A673 (cell line): Measurements from ENCODE around the gene RAB25.

Experiments used
- CTCF ChIP-seq: fragments of 300-800, 200-600 bp; sonication (generic); conservative IDR thresholded peaks from 2 replicates; pipeline ENCODE4 v1.5.1; 2017; ENCODE audit warnings: low read depth, mild to moderate bottlenecking, antibody characterized with exemption, low read length, moderate library complexity, mixed read lengths
- EZH2 ChIP-seq: fragments of 200-600 bp; sonication (generic); IDR thresholded peaks from 2 replicates; pipeline ENCODE4 v1.6.1; 2017; ENCODE audit warnings: borderline replicate concordance, low read depth, mild to moderate bottlenecking, mixed read lengths, antibody characterized with exemption, low read length; ENCODE audit not compliant: poor library complexity, severe bottlenecking

- TF ChIP-seq CTCF (no peak), EZH2 (no peak)
These were observed 12.8 kb downstream of the RAB25 start for GRCh38 chr1:156073740-156074139.
